HFFc6 (cell line): ENCODE measurements around the gene CPLX3. TPM values are rescaled to one million over a fixed set of nuclear protein-coding genes. Genes with fewer than 3 reads are reported as not detected.

Source experiments
- DNase-seq: peaks from one replicate; pipeline ENCODE4 v3.0.0-alpha.2; 2018
- H3K27ac Mint-ChIP-seq: 2 replicates; pipeline ENCODE4 v1.8.0; 2020; ENCODE audit warnings: mild to moderate bottlenecking, mixed read lengths
- H3K27me3 Mint-ChIP-seq: 2 replicates; pipeline ENCODE4 v1.8.0; 2021; ENCODE audit warnings: mild to moderate bottlenecking, moderate library complexity, mixed read lengths; ENCODE audit not compliant: insufficient read depth
- H3K36me3 Mint-ChIP-seq: 2 replicates; pipeline ENCODE4 v1.8.0; 2021; ENCODE audit warnings: low read depth, mixed read lengths
- H3K4me1 Mint-ChIP-seq: 2 replicates; pipeline ENCODE4 v1.8.0; 2020; ENCODE audit warnings: low read depth, mixed read lengths
- H3K4me3 Mint-ChIP-seq: 2 replicates; pipeline ENCODE4 v1.8.0; 2020; ENCODE audit warnings: mild to moderate bottlenecking, moderate library complexity, mixed read lengths
- H3K9me3 Mint-ChIP-seq: 2 replicates; pipeline ENCODE4 v1.8.0; 2020; ENCODE audit warnings: mild to moderate bottlenecking, mixed read lengths
- CTCF ChIP-seq: fragments of 200-600 bp; sonication (generic); IDR thresholded peaks from 2 replicates; pipeline ENCODE4 v1.5.0; 2021; ENCODE audit warnings: antibody characterized with exemption, mild to moderate bottlenecking
- microRNA-seq: library from miRNA; unstranded; fragments of <30 nt; microRNA quantifications from one replicate; pipeline ENCODE4, GENCODE V29; 2019
- total RNA-seq, 6 experiments: library from RNA; stranded (reverse); fragmentation: NEBNext Ultra II Directional; extraction: Animal tissue kit (Norgen Biotek cat#: 25700); gene quantifications; 2 replicates in 1 of 6; 3 replicates in 5 of 6; pipeline ENCODE4 v1.2.3, GENCODE V29; 2021

The CPLX3 gene
- total RNA-seq, 6 experiments from 2014 or later, result 0.09 TPM; not detected in 5

GRCh38 chr15:74873036-74873755 lies 46.8 kb downstream of the CPLX3 start, which contains the start of gene SCAMP2:
Gene SCAMP2, minus strand, starts transcription at chr15:74873365. Its CDS starts 110 bp downstream, at chr15:74873255.
- TF ChIP-seq CTCF, result no peak
- peak within 1 kb of the TSS; percentile 96 for H3K27ac Mint-ChIP-seq
- peaks cover 34% of the 10 kb centered on the region for H3K4me1 Mint-ChIP-seq
- H3K9me3 Mint-ChIP-seq, result no peaks in the 10 kb centered on the region
- peaks cover 10% of the 10 kb centered on the region for H3K36me3 Mint-ChIP-seq
- H3K4me3 Mint-ChIP-seq, result peak within 1 kb of the TSS; percentile 99
- DNase-seq, result peak; percentile 88
- peaks cover 9% of the 10 kb centered on the region for H3K27me3 Mint-ChIP-seq

- no peaks in the 10 kb centered on the region for H3K9me3 Mint-ChIP-seq
- DNase-seq, result no peak
- H3K4me1 Mint-ChIP-seq, result peaks cover 32% of the 10 kb centered on the region
- TF ChIP-seq CTCF, result no peak
- H3K4me3 Mint-ChIP-seq, result peak overlapping the region; percentile 99
- H3K36me3 Mint-ChIP-seq, result peaks cover 10% of the 10 kb centered on the region
- H3K27me3 Mint-ChIP-seq, result peaks cover 9% of the 10 kb centered on the region
- H3K27ac Mint-ChIP-seq, result peak overlapping the region; percentile 96; the same call in 1 of the 2 replicates
These were observed 47.5 kb downstream of the CPLX3 start for GRCh38 chr15:74873756-74874424.

GRCh38 chr15:74878273-74878672 lies 51.8 kb downstream of the CPLX3 start:
- no peak for TF ChIP-seq CTCF
- Mint-ChIP-seq H3K4me3 (no peak overlapping the region), H3K27ac (no peak overlapping the region), H3K27me3 (peaks cover 9% of the 10 kb centered on the region), H3K4me1 (peaks cover 7% of the 10 kb centered on the region; the same call in 1 of the 2 replicates), H3K36me3 (no peaks in the 10 kb centered on the region; the same call in 1 of the 2 replicates), H3K9me3 (peaks cover 6% of the 10 kb centered on the region; the same call in 1 of the 2 replicates)
- DNase-seq, result no peak

Small RNA genes lying within 50 kb of the gene (microRNA-seq; reads per million reads assigned to microRNA genes)
- gene MIR4513, result not detected
- not detected for gene MIR6882

Other genes starting within 250 kb of the CPLX3 start
- 10 to 100 TPM; 45.4 to 53.0 (median 46.9) TPM for gene CLK3, start 210.8 kb upstream of the CPLX3 start, total RNA-seq
- gene EDC3, start 130.6 kb upstream of the CPLX3 start, total RNA-seq, result 10 to 100 TPM; 37.2 to 46.8 (median 40.8) TPM
- gene CYP1A1, start 101.1 kb upstream of the CPLX3 start, total RNA-seq, result not detected
- not detected for gene CYP1A2, start 77.8 kb upstream of the CPLX3 start, total RNA-seq
- gene CSK, start 44.5 kb upstream of the CPLX3 start, total RNA-seq, result 10 to 100 TPM; 48.8 to 59.0 (median 53.3) TPM
- gene LMAN1L, start 13.8 kb upstream of the CPLX3 start, total RNA-seq, result not detected
- 10 to 100 TPM; 12.5 to 18.9 (median 16.1) TPM for gene ULK3, start 16.5 kb downstream of the CPLX3 start, total RNA-seq
- 10 to 100 TPM; 70.1 to 86.1 (median 75.9) TPM for gene SCAMP2, start 46.7 kb downstream of the CPLX3 start, total RNA-seq
- gene MPI, start 63.4 kb downstream of the CPLX3 start, total RNA-seq, result 10 to 100 TPM; 32.3 to 43.0 (median 35.4) TPM
- 10 to 100 TPM; 40.6 to 61.4 (median 51.8) TPM for gene FAM219B, start 80.2 kb downstream of the CPLX3 start, total RNA-seq
- 100 to 1,000 TPM; 181 to 189 (median 186) TPM for gene COX5A, start 111.4 kb downstream of the CPLX3 start, total RNA-seq
- 1 to 10 TPM in 5 of 6 experiments, under 1 TPM in 1; 0.76 to 1.7 (median 1.5) TPM for gene RPP25, start 130.1 kb downstream of the CPLX3 start, total RNA-seq
- gene SCAMP5, start 168.9 kb downstream of the CPLX3 start, total RNA-seq, result 10 to 100 TPM in 2 of 6 experiments, 1 to 10 TPM in 4; 6.4 to 11.2 (median 6.9) TPM
- 10 to 100 TPM in 5 of 6 experiments, 1 to 10 TPM in 1; 9.8 to 12.3 (median 11.2) TPM for gene PPCDC, start 197.0 kb downstream of the CPLX3 start, total RNA-seq